CD4-positive, alpha-beta T cell (primary cell): Measurements from ENCODE around the gene NMB. TPM values are rescaled to one million over a fixed set of nuclear protein-coding genes. Genes with fewer than 3 reads are reported as not detected.

Source experiments
- ATAC-seq: fragments of 200-7000 bp; cut with Tn5 transposase; one replicate; pipeline ENCODE4 v1.10.0; 2022; ENCODE audit warnings: mild to moderate bottlenecking; ENCODE audit not compliant: poor library complexity
- CTCF ChIA-PET: fragments of 350-600 bp; sonication (Branson Sonifier 250); formaldehyde crosslinking; loops from one replicate; lab custom pipeline; 2021; ENCODE audit warnings: antibody characterized with exemption, inconsistent platforms; lab: Charles Lee
- POLR2A ChIA-PET: fragments of 350-600 bp; sonication (Branson Sonifier 250); formaldehyde crosslinking; loops from one replicate; lab custom pipeline; 2021; ENCODE audit warnings: antibody characterized with exemption, inconsistent platforms; lab: Charles Lee
- DNase-seq, 14 experiments: peaks; one replicate each; pipeline ENCODE4 v3.0.0-alpha.2; 2013 to 2020; ENCODE audit warnings: mixed read lengths in 2 of 14
- H3K27ac ChIP-seq, 2 donors: one replicate each; pipeline versions ENCODE4 v1.5.1 to v1.7.0; 2013; ENCODE audit warnings: low read length in 2 of 2, low read depth in 1 of 2, mild to moderate bottlenecking in 1 of 2
- H3K27me3 ChIP-seq, 2 experiments: 1 replicate in 1 of 2; 2 replicates in 1 of 2; pipeline versions ENCODE4 v1.6.1 to v1.7.0; 2013; ENCODE audit warnings: low read length in 2 of 2, control low read depth in 1 of 2, mild to moderate bottlenecking in 1 of 2, moderate library complexity in 1 of 2; ENCODE audit not compliant: insufficient read depth in 2 of 2, control insufficient read depth in 1 of 2
- H3K36me3 ChIP-seq: one replicate; pipeline ENCODE4 v1.6.1; 2013; ENCODE audit warnings: low read length, control low read depth; ENCODE audit not compliant: insufficient read depth
- H3K4me1 ChIP-seq: one replicate; pipeline ENCODE4 v1.6.1; 2013; ENCODE audit warnings: low read length, control low read depth; ENCODE audit not compliant: insufficient read depth
- H3K4me3 ChIP-seq: one replicate; pipeline ENCODE4 v1.5.1; 2013; ENCODE audit warnings: mild to moderate bottlenecking, low read length, moderate library complexity
- H3K9me3 ChIP-seq, 2 experiments: 1 replicate in 1 of 2; 2 replicates in 1 of 2; pipeline versions ENCODE4 v1.6.1 to v1.7.0; 2013; ENCODE audit warnings: low read length in 2 of 2, mild to moderate bottlenecking in 2 of 2, control low read depth in 1 of 2, moderate library complexity in 1 of 2; ENCODE audit not compliant: control insufficient read depth in 1 of 2, insufficient read depth in 1 of 2
- H3K27ac Mint-ChIP-seq: one replicate; pipeline ENCODE4 v1.8.0; 2020; ENCODE audit warnings: mixed read lengths
- H3K27me3 Mint-ChIP-seq: one replicate; pipeline ENCODE4 v1.8.0; 2021; ENCODE audit warnings: mixed read lengths
- H3K36me3 Mint-ChIP-seq: one replicate; pipeline ENCODE4 v1.8.0; 2021; ENCODE audit warnings: low read depth, mixed read lengths
- H3K4me1 Mint-ChIP-seq: one replicate; pipeline ENCODE4 v1.8.0; 2021; ENCODE audit warnings: low read depth, mixed read lengths
- H3K4me3 Mint-ChIP-seq: one replicate; pipeline ENCODE4 v1.8.0; 2020; ENCODE audit warnings: mild to moderate bottlenecking, mixed read lengths
- H3K9me3 Mint-ChIP-seq: one replicate; pipeline ENCODE4 v1.8.0; 2020; ENCODE audit warnings: mixed read lengths
- intact Hi-C, 2 experiments: fragments of 100-400 bp; cut with DNase I in 1 of 2; cut with micrococcal nuclease in 1 of 2; formaldehyde crosslinking; loops; one replicate each; pipeline versions ENCODE4 v1.15.1 to v1.9.0; 2023 to 2025; cut with DNase I, micrococcal nuclease
- total RNA-seq, 174 experiments: library from RNA in 2 of 174; stranded (reverse) in 2 of 174; gene quantifications; one replicate each; pipeline ENCODE4 v1.2.3 and lab custom pipeline; 2021 to 2026
- TF ChIP-seq, protein P1 (sequence below): fragments of 200-600 bp; IDR thresholded peaks from one replicate; pipeline ENCODE4 v1.8.0; 2022; ENCODE audit warnings: antibody characterized with exemption, mild to moderate bottlenecking

Gene NMB
- total RNA-seq, 2 experiments from 2014 or later: 2.2 to 3.7 TPM

DNA sequence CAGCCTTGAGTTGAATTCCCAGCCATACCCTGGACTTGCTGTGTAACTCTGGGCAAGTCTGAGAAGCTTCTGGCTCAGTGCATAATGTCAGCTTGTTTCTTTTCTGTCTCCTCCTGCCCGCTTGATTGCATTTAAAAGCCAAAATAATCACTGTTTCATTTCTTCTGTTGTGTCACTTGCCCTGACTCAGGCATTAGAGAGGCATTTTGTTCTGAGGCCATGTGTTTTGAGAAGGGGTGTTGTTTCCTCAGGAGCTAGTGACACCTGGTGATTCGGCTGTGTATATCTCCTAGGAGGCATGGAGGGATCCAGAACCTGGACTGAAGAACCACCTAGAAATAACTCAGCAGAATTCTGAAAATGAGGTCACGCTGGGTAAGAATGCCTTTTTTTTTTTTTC lies 19.9 kb downstream of the NMB start:
- Mint-ChIP-seq H3K9me3 (no peaks in the 10 kb centered on the region), H3K4me3 (peak overlapping the region; percentile 50), H3K4me1 (peaks cover 32% of the 10 kb centered on the region), H3K27me3 (no peaks in the 10 kb centered on the region), H3K36me3 (peaks cover 75% of the 10 kb centered on the region), H3K27ac (peak overlapping the region; percentile 79)
- peak in 4 of 14 experiments; percentile 18 to 54 (median 35) for DNase-seq
- CTCF ChIA-PET: interaction anchor here (0.6 to 2.1 kb wide), 6 partner anchors 11 to 485 kb away, joined by 3 to 11 read pairs (median 4); no protein-coding TSS in a partner anchor
- POLR2A ChIA-PET: no interaction called here
- Histone ChIP-seq H3K4me1 (peaks cover 15% of the 10 kb centered on the region), H3K9me3 (no peaks in the 10 kb centered on the region), H3K4me3 (no peak overlapping the region), H3K36me3 (peaks cover 57% of the 10 kb centered on the region), H3K27me3 (no peaks in the 10 kb centered on the region), H3K27ac (no peak overlapping the region)
- intact Hi-C loops: loop anchor here (2.0 to 10.0 kb wide), 3 partner anchors 49 to 347 kb away; partner anchors contain the start of gene PDE8A (in 1 of the 2)
- ATAC-seq: no peak
- TF ChIP-seq, protein P1, sequence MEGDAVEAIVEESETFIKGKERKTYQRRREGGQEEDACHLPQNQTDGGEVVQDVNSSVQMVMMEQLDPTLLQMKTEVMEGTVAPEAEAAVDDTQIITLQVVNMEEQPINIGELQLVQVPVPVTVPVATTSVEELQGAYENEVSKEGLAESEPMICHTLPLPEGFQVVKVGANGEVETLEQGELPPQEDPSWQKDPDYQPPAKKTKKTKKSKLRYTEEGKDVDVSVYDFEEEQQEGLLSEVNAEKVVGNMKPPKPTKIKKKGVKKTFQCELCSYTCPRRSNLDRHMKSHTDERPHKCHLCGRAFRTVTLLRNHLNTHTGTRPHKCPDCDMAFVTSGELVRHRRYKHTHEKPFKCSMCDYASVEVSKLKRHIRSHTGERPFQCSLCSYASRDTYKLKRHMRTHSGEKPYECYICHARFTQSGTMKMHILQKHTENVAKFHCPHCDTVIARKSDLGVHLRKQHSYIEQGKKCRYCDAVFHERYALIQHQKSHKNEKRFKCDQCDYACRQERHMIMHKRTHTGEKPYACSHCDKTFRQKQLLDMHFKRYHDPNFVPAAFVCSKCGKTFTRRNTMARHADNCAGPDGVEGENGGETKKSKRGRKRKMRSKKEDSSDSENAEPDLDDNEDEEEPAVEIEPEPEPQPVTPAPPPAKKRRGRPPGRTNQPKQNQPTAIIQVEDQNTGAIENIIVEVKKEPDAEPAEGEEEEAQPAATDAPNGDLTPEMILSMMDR: no peak

DNA sequence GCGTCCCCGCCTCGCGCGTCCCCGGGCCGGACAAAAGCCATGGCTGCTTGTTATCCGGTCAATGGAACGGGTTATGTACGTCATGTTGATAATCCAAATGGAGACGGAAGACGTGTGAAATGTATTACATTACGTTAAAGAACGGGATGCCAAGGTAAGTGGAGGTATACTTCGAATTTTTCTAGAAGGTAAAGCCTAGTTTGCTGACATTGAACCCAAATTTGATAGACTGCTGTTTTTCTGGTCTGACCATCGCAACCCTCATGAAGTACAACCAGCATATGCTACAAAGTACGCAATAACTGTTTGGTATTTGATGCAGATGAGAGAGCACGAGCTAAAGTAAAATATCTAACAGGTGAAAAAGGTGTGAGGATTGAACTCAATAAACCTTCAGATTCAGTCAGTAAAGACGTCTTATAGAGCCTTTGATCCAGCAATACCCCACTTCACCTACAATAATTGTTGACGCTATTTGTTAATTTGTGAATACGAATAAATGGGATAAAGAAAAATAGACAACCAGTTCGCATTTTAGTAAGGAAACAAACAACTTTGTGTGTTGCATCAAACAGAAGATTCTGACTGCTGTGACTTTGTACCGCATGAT lies 23.7 kb downstream of the NMB start:
- H3K36me3 Mint-ChIP-seq: peaks cover 54% of the 10 kb centered on the region
- Histone ChIP-seq H3K27me3 (no peaks in the 10 kb centered on the region), H3K36me3 (peaks cover 22% of the 10 kb centered on the region), H3K9me3 (no peaks in the 10 kb centered on the region), H3K27ac (no peak overlapping the region), H3K4me1 (peaks cover 41% of the 10 kb centered on the region), H3K4me3 (peak overlapping the region; percentile 69)
- ATAC-seq (no peak), DNase-seq (peak in 1 of 14 experiments; percentile 21)
- intact Hi-C loops: loop anchor here in 1 of 2 experiments (10.0 kb wide), 1 partner anchor 350 kb away; the partner anchor contains the start of gene PDE8A
- H3K9me3 Mint-ChIP-seq: no peaks in the 10 kb centered on the region
- TF ChIP-seq, protein P1: no peak
- ChIA-PET POLR2A (interaction anchor here (0.9 to 7.2 kb wide), 12 partner anchors 19 to 347 kb away, joined by 3 to 122 read pairs (median 6); partner anchors contain the start of genes NMB, PDE8A, SEC11A and WDR73), CTCF (interaction anchor here (1.0 to 2.5 kb wide), 3 partner anchors 20 to 63 kb away, joined by 3 to 11 read pairs (median 4); partner anchors contain the start of gene WDR73)
- no peaks in the 10 kb centered on the region for H3K27me3 Mint-ChIP-seq
- H3K27ac Mint-ChIP-seq: peak overlapping the region; percentile 92
- H3K4me3 Mint-ChIP-seq: peak overlapping the region; percentile 95
- peaks cover 52% of the 10 kb centered on the region for H3K4me1 Mint-ChIP-seq

DNA sequence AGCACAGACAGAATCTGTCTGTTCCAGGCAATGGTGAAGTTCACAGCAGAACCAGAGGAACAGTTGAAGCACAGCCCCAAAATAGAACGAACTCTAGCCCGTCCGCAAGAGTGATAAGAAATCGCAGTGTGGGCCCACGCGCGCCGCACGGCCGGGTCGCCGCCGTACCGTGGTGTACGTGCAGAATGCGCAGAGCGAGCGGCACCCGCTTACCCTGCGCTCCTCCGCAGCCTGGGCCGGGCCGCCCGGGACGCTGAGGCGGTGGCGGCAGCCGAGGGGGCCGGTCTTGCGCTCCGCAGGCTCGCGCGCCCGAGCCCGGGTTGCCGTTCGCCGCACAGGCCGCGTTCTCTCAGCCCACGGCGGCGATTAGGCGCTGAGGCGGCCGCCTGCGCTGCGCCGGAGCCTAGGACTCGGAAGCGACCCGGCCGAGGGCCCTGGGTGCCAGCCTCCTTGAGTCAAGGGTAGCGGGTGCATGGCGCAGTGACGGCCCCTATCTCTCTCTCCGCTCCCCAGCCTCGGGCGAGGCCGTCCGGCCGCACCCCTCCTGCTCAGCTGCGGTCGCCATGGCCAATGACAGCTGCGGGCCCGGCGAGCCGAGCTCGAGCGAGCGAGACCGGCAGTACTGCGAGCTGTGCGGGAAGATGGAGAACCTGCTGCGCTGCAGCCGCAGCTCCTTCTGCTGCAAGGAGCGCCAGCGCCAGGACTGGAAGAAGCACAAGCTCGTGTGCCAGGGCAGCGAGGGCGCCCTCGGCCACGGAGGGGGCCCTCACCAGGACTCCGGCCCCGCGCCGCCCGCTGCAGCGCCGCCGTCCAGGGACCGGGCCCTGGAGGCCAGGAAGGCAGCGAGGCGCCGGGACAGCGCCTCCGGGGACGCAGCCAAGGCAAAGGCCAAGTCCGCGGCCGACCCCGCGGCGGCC lies 24.4 kb downstream of the NMB start:
- DNase-seq (peak; percentile 43 to 85 (median 60)), ATAC-seq (peak; percentile 41)
- peaks cover 41% of the 10 kb centered on the region for H3K4me1 ChIP-seq
- peaks cover 16% of the 10 kb centered on the region for H3K36me3 ChIP-seq
- ChIA-PET CTCF (interaction anchor here (1.0 to 2.5 kb wide), 3 partner anchors 20 to 62 kb away, joined by 3 to 11 read pairs (median 4); partner anchors contain the start of gene WDR73), POLR2A (interaction anchor here (0.7 to 7.2 kb wide), 10 partner anchors 20 to 348 kb away, joined by 3 to 122 read pairs (median 6); partner anchors contain the start of genes NMB, PDE8A, SEC11A and WDR73)
- intact Hi-C loops: loop anchor here (1.0 to 10.0 kb wide), 3 partner anchors 19 to 351 kb away; partner anchors contain the start of gene PDE8A (in 1 of the 2)
- peak overlapping the region; percentile 29 to 61 for H3K27ac ChIP-seq
- no peaks in the 10 kb centered on the region for H3K9me3 ChIP-seq
- Mint-ChIP-seq H3K36me3 (peaks cover 49% of the 10 kb centered on the region), H3K4me1 (peaks cover 52% of the 10 kb centered on the region), H3K9me3 (no peaks in the 10 kb centered on the region), H3K27ac (peak overlapping the region; percentile 92), H3K4me3 (peak overlapping the region; percentile 96), H3K27me3 (no peaks in the 10 kb centered on the region)
- H3K27me3 ChIP-seq: no peaks in the 10 kb centered on the region
- peak overlapping the region; percentile 69 for H3K4me3 ChIP-seq
- TF ChIP-seq, protein P1: no peak
